GM18909 (cell line): ENCODE results near the gene USP17L17.
"Not testable (repeated sequence)": the region's sequence is repeated elsewhere in the genome, so short reads cannot be mapped to it uniquely, and the experiment has no call there.

Source experiments
- ATAC-seq: cut with Tn5 transposase; IDR thresholded peaks from one replicate; pipeline ENCODE4 v1.9.1; 2021; ENCODE audit warnings: mild to moderate bottlenecking; ENCODE audit not compliant: unreplicated experiment, poor library complexity

The USP17L17 gene

DNA sequence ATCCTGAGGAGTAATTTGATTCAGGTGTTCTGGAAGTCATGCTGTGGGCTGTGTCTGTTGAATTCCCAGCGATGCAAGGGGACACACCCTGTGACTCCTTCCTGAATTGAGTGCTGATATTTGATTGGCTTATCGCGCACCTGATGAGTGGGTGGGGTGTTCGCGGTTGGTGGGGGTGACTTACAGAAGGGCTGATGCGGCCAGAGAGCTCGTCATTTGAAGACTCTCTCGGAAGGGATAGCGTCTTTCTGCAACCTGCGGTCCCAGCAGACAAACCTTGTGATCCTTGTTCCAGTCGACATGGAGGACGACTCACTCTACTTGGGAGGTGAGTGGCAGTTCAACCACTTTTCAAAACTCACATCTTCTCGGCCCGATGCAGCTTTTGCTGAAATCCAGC is at the start of gene USP17L17:
Gene USP17L17 (plus strand): TSS at position 301 of the 400 bp plus-strand sequence. CDS start 0 bp downstream, at position 301.
- ATAC-seq, result not testable (repeated sequence)

- ATAC-seq, result not testable (repeated sequence)
These were observed 33.3 kb upstream of the USP17L17 start, which contains the start of gene USP17L10 for GRCh38 chr4:9210357-9210756. TSS of gene USP17L10 (plus strand) at chr4:9210657. CDS start at chr4:9210657, 0 bp downstream.

- not testable (repeated sequence) for ATAC-seq
These were observed 29.0 kb upstream of the USP17L17 start for GRCh38 chr4:9214701-9215100.

DNA sequence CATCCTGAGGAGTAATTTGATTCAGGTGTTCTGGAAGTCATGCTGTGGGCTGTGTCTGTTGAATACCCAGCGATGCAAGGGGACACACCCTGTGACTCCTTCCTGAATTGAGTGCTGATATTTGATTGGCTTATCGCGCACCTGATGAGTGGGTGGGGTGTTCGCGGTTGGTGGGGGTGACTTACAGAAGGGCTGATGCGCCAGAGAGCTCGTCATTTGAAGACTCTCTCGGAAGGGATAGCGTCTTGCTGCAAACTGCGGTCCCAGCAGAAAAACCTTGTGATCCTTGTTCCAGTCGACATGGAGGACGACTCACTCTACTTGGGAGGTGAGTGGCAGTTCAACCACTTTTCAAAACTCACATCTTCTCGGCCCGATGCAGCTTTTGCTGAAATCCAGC is 28.6 kb upstream of the USP17L17 start, which contains the start of gene USP17L11:
Gene USP17L11 (plus strand): TSS at position 301 of the 400 bp plus-strand sequence. CDS start 0 bp downstream, at position 301.
- ATAC-seq, result not testable (repeated sequence)

- ATAC-seq, result not testable (repeated sequence)
These were observed 23.8 kb upstream of the USP17L17 start, which contains the start of gene USP17L12 for GRCh38 chr4:9219852-9220251. TSS of gene USP17L12 (plus strand) at chr4:9220152. CDS start at chr4:9220152, 0 bp downstream.

- ATAC-seq, result not testable (repeated sequence)
These were observed 19.1 kb upstream of the USP17L17 start, which contains the start of gene USP17L13 for GRCh38 chr4:9224596-9224995. TSS of gene USP17L13 (plus strand) at chr4:9224896. CDS start at chr4:9224896, 0 bp downstream.

DNA sequence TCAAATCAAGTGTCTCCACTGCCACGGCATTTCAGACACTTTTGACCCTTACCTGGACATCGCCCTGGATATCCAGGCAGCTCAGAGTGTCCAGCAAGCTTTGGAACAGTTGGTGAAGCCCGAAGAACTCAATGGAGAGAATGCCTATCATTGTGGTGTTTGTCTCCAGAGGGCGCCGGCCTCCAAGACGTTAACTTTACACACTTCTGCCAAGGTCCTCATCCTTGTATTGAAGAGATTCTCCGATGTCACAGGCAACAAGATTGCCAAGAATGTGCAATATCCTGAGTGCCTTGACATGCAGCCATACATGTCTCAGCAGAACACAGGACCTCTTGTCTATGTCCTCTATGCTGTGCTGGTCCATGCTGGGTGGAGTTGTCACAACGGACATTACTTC is 13.4 kb upstream of the USP17L17 start:
- not testable (repeated sequence) for ATAC-seq

DNA sequence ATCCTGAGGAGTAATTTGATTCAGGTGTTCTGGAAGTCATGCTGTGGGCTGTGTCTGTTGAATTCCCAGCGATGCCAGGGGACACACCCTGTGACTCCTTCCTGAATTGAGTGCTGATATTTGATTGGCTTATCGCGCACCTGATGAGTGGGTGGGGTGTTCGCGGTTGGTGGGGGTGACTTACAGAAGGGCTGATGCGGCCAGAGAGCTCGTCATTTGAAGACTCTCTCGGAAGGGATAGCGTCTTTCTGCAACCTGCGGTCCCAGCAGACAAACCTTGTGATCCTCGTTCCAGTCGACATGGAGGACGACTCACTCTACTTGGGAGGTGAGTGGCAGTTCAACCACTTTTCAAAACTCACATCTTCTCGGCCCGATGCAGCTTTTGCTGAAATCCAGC is 9.6 kb upstream of the USP17L17 start, which contains the start of gene USP17L15:
Gene USP17L15 (plus strand): TSS at position 301 of the 400 bp plus-strand sequence. CDS start 0 bp downstream, at position 301.
- not testable (repeated sequence) for ATAC-seq

DNA sequence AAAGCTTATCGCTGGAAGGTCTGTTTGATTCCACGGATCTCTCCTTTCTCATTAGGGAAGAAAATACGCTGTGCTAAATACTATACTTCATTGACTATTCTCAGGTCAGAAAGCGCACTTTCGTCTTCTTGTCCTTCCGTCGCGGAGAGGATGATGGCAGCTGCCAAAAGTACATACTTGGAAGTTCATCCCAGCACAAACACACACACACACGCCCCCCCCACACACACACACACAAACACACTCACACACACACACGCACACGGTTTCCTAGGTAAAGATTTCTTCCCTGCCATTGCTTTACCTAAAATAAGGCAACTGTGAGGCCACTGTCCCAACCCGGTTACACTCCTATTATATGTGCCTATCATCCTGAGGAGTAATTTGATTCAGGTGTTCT is 5.2 kb upstream of the USP17L17 start:
- not testable (repeated sequence) for ATAC-seq

- ATAC-seq, result not testable (repeated sequence)
These were observed 4.4 kb downstream of the USP17L17 start, which contains the start of gene USP17L18 for GRCh38 chr4:9247953-9248680. TSS of gene USP17L18 (plus strand) at chr4:9248630. CDS start at chr4:9248630, 0 bp downstream.

GRCh38 chr4:9253078-9253477 is 9.4 kb downstream of the USP17L17 start, which contains the start of gene USP17L19:
TSS of gene USP17L19 (plus strand) at chr4:9253378. CDS start at chr4:9253378, 0 bp downstream.
- ATAC-seq, result not testable (repeated sequence)

- not testable (repeated sequence) for ATAC-seq
These were observed 14.1 kb downstream of the USP17L17 start, which contains the start of gene USP17L20 for GRCh38 chr4:9257824-9258223. TSS of gene USP17L20 (plus strand) at chr4:9258124. CDS start at chr4:9258124, 0 bp downstream.

GRCh38 chr4:9262572-9262971 is 18.9 kb downstream of the USP17L17 start, which contains the start of gene USP17L21:
TSS of gene USP17L21 (plus strand) at chr4:9262872. CDS start at chr4:9262872, 0 bp downstream.
- ATAC-seq, result not testable (repeated sequence)

GRCh38 chr4:9267319-9267718 is 23.6 kb downstream of the USP17L17 start, which contains the start of gene USP17L22:
TSS of gene USP17L22 (plus strand) at chr4:9267619. CDS start at chr4:9267619, 0 bp downstream.
- not testable (repeated sequence) for ATAC-seq

DNA sequence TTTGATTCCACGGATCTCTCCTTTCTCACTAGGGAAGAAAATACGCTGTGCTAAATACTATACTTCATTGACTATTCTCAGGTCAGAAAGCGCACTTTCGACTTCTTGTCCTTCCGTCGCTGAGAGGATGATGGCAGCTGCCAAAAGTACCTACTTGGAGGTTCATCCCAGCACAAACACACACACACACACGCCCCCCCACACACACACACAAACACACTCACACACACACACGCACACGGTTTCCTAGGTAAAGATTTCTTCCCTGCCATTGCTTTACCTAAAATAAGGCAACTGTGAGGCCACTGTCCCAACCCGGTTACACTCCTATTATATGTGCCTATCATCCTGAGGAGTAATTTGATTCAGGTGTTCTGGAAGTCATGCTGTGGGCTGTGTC is 28.0 kb downstream of the USP17L17 start:
- not testable (repeated sequence) for ATAC-seq
